Stimulated activated CD8-positive, alpha-beta memory T cell treated with anti-CD3 and anti-CD28 coated beads, Interleukin-15, amount 100 ng/mL, for 48 hours (primary cell): ENCODE results near the gene HTT-AS.
A peak's percentile ranks its signal among the peaks of the same experiment; 100 is the strongest.
"Not testable (repeated sequence)": the region's sequence is repeated elsewhere in the genome, so short reads cannot be mapped to it uniquely, and the experiment has no call there.

Experiments
- DNase-seq, 2 donors: peaks; one replicate each; pipeline ENCODE4 v3.0.0-alpha.2; 2020; ENCODE audit warnings: low read depth in 2 of 2

The HTT-AS gene

GRCh38 chr4:3051141-3051897 lies 23.0 kb downstream of the HTT-AS start:
- DNase-seq, result not testable (repeated sequence)

GRCh38 chr4:3047464-3048286 lies 26.7 kb downstream of the HTT-AS start:
- DNase-seq, result peak; percentile 75 to 78

- no peak for DNase-seq
These were observed 27.7 kb downstream of the HTT-AS start for GRCh38 chr4:3046623-3047022.

GRCh38 chr4:3046162-3046561 lies 28.2 kb downstream of the HTT-AS start:
- no peak for DNase-seq

GRCh38 chr4:3044870-3045819 lies 29.2 kb downstream of the HTT-AS start:
- peak; percentile 51 to 67 for DNase-seq

GRCh38 chr4:3043282-3044020 lies 30.9 kb downstream of the HTT-AS start:
- no peak for DNase-seq

GRCh38 chr4:3042226-3042625 lies 32.1 kb downstream of the HTT-AS start:
- no peak for DNase-seq

GRCh38 chr4:3041192-3042142 lies 32.9 kb downstream of the HTT-AS start:
- peak; percentile 17 to 26 for DNase-seq

GRCh38 chr4:3040452-3041191 lies 33.7 kb downstream of the HTT-AS start:
- no peak for DNase-seq

- DNase-seq, result no peak
These were observed 34.5 kb downstream of the HTT-AS start for GRCh38 chr4:3039706-3040366.

- no peak for DNase-seq
These were observed 36.3 kb downstream of the HTT-AS start for GRCh38 chr4:3037957-3038461.

GRCh38 chr4:3036131-3036952 lies 38.0 kb downstream of the HTT-AS start:
- no peak for DNase-seq

GRCh38 chr4:3035674-3036073 lies 38.7 kb downstream of the HTT-AS start:
- DNase-seq, result no peak

GRCh38 chr4:3035249-3035648 lies 39.1 kb downstream of the HTT-AS start:
- no peak for DNase-seq

GRCh38 chr4:3034231-3034630 lies 40.1 kb downstream of the HTT-AS start:
- no peak for DNase-seq

- DNase-seq, result no peak
These were observed 42.8 kb downstream of the HTT-AS start for GRCh38 chr4:3031357-3032082.
